Sigmoid colon (tissue), 7 donors: ENCODE data around the gene SYNJ2. TPM values are rescaled to one million over a fixed set of nuclear protein-coding genes. Genes with fewer than 3 reads are reported as not detected.

Experiments used
- DNase-seq: peaks from one replicate; pipeline ENCODE4 v3.0.0-alpha.2; 2019
- H3K27ac ChIP-seq, 4 donors: fragments of 200-600 bp; sonication (generic); one replicate each; pipeline ENCODE4 v1.5.1; 2016 to 2019; ENCODE audit warnings: mild to moderate bottlenecking in 1 of 4
- H3K27me3 ChIP-seq, 3 donors: fragments of 200-600 bp; sonication (generic); one replicate each; pipeline ENCODE4 v1.5.1; 2019; ENCODE audit warnings: mild to moderate bottlenecking in 1 of 3
- H3K36me3 ChIP-seq, 4 donors: fragments of 200-600 bp; sonication (generic); one replicate each; pipeline ENCODE4 v1.5.1; 2016 to 2019
- H3K4me1 ChIP-seq, 4 donors: fragments of 200-600 bp; sonication (generic); one replicate each; pipeline ENCODE4 v1.5.1; 2017 to 2019
- H3K4me3 ChIP-seq, 4 donors: fragments of 200-600 bp; sonication (generic); one replicate each; pipeline ENCODE4 v1.5.1; 2017 to 2019; ENCODE audit warnings: mild to moderate bottlenecking in 2 of 4, moderate library complexity in 1 of 4
- H3K9me3 ChIP-seq, 4 donors: fragments of 200-600 bp in 3 of 4; sonication (generic) in 3 of 4; one replicate each; pipeline versions ENCODE4 v1.5.1 to v1.6.1; 2013 to 2019
- CTCF ChIP-seq, 4 experiments: fragments of 450-650 bp in 3 of 4; fragments of 200-600 bp in 1 of 4; IDR thresholded peaks; one replicate each; pipeline ENCODE4 v1.5.1; 2016 to 2019; ENCODE audit warnings: antibody characterized with exemption in 4 of 4, mild to moderate bottlenecking in 3 of 4, moderate library complexity in 2 of 4
- EP300 ChIP-seq, 4 donors: sonication (generic); formaldehyde crosslinking; IDR thresholded peaks; one replicate each; pipeline ENCODE4 v1.6.1; 2017; ENCODE audit warnings: antibody characterized with exemption in 4 of 4
- POLR2A ChIP-seq, 2 donors: fragments of 450-650 bp; IDR thresholded peaks; one replicate each; pipeline ENCODE4 v1.6.1; 2016; ENCODE audit warnings: antibody characterized with exemption in 2 of 2, mild to moderate bottlenecking in 2 of 2, moderate library complexity in 2 of 2
- POLR2AphosphoS5 ChIP-seq, 4 donors: sonication (generic); formaldehyde crosslinking; IDR thresholded peaks; one replicate each; pipeline ENCODE4 v1.6.1; 2017; ENCODE audit warnings: antibody characterized with exemption in 4 of 4
- WGBS, 2 donors: extraction: QIAGEN DNeasy Blood & Tissue Kit; methylation state at CpG; one replicate each; pipeline ENCODE4 v1.1.7; 2013; 5-methylcytosine and 5-hydroxymethylcytosine counted together
- intact Hi-C: fragments of 100-400 bp; cut with DNase I; formaldehyde crosslinking; loops from one replicate; pipeline ENCODE4 v1.15.1; 2023
- polyA plus RNA-seq, 3 donors: library from polyadenylated mRNA; stranded (reverse); fragments of 200-250 nt; gene quantifications; one replicate each; pipeline ENCODE4 v1.2.3, GENCODE V29; 2013
- total RNA-seq, 4 donors: library from RNA; depleted of rRNA; stranded (reverse); fragments of >200 nt; gene quantifications; one replicate each; pipeline ENCODE4 v1.1.0, GENCODE V29; 2016
- donor health status: healthy with polysubstance abuse.
- donor health status: Bipolar disorder and iron deficiency.
- donor health status: healthy.

Gene SYNJ2
- total and polyA plus RNA-seq, 7 donors, result 8.7 to 22.9 (median 12.9) TPM

- Histone ChIP-seq H3K9me3 (no peaks in the 10 kb centered on the region), H3K36me3 (peaks cover 0 to 7% (median 0%) of the 10 kb centered on the region in 4 donors), H3K27ac (peak overlapping the region; percentile 61 to 85 (median 79)), H3K27me3 (no peaks in the 10 kb centered on the region), H3K4me1 (peaks cover 0 to 22% (median 19%) of the 10 kb centered on the region in 4 donors), H3K4me3 (no peak overlapping the region)
- 93 to 97% methylated on average over 8 of the region's 8 CpGs for WGBS, 2 donors
- intact Hi-C loops, result loop anchor here (5.0 kb wide), 1 partner anchor 37 kb away; the partner anchor contains the start of gene SYNJ2
- DNase-seq, result no peak
- no peak for TF ChIP-seq POLR2A (IDR thresholded peaks at IDR 0.05)
- no peak for TF ChIP-seq CTCF (IDR thresholded peaks at IDR 0.05)
Measured at GRCh38 chr6:158019416-158019815, 37.8 kb downstream of the SYNJ2 start.

- H3K9me3 ChIP-seq, result no peaks in the 10 kb centered on the region
- TF ChIP-seq POLR2AphosphoS5 (IDR thresholded peaks at IDR 0.05) (no peak), EP300 (IDR thresholded peaks at IDR 0.05) (no peak), CTCF (IDR thresholded peaks at IDR 0.05) (no peak), POLR2A (IDR thresholded peaks at IDR 0.05) (no peak)
- H3K4me3 ChIP-seq, result no peak overlapping the region
- WGBS, 2 donors, result 86 to 88% methylated on average over 6 of the region's 6 CpGs
- H3K27ac ChIP-seq, result peak overlapping the region in 3 of 4 donors; percentile 79 to 85 (median 79)
- peaks cover 0 to 22% (median 19%) of the 10 kb centered on the region in 4 donors for H3K4me1 ChIP-seq
- DNase-seq, result no peak
- intact Hi-C loops, result no loop called here
- H3K36me3 ChIP-seq, result peaks cover 0 to 7% (median 0%) of the 10 kb centered on the region in 4 donors
- H3K27me3 ChIP-seq, result no peaks in the 10 kb centered on the region
Measured at GRCh38 chr6:158020272-158020711, 38.6 kb downstream of the SYNJ2 start.

GRCh38 chr6:158020811-158021210 is 39.1 kb downstream of the SYNJ2 start:
- intact Hi-C loops, result no loop called here
- H3K4me1 ChIP-seq, result peaks cover 0 to 24% (median 21%) of the 10 kb centered on the region in 4 donors
- no peak for DNase-seq
- no peak overlapping the region for H3K4me3 ChIP-seq
- peak overlapping the region in 2 of 4 donors; percentile 79 to 85 for H3K27ac ChIP-seq
- H3K9me3 ChIP-seq, result no peaks in the 10 kb centered on the region
- peaks cover 0 to 7% (median 0%) of the 10 kb centered on the region in 4 donors for H3K36me3 ChIP-seq
- no peaks in the 10 kb centered on the region for H3K27me3 ChIP-seq
- no peak for TF ChIP-seq POLR2AphosphoS5 (IDR thresholded peaks at IDR 0.05)
- TF ChIP-seq EP300 (IDR thresholded peaks at IDR 0.05), result no peak
- TF ChIP-seq POLR2A (IDR thresholded peaks at IDR 0.05), result no peak
- WGBS, 2 donors, result 89% methylated on average over 2 of the region's 2 CpGs

- peaks cover 0 to 7% (median 0%) of the 10 kb centered on the region in 4 donors for H3K36me3 ChIP-seq
- H3K27me3 ChIP-seq, result no peaks in the 10 kb centered on the region
- peak overlapping the region in 2 of 4 donors; percentile 3 to 85 for H3K27ac ChIP-seq
- intact Hi-C loops, result no loop called here
- no peak overlapping the region for H3K4me3 ChIP-seq
- H3K9me3 ChIP-seq, result no peaks in the 10 kb centered on the region
- no peak for DNase-seq
- H3K4me1 ChIP-seq, result peaks cover 0 to 30% (median 26%) of the 10 kb centered on the region in 4 donors
- no peak for TF ChIP-seq POLR2A (IDR thresholded peaks at IDR 0.05)
- no peak for TF ChIP-seq CTCF (IDR thresholded peaks at IDR 0.05)
- TF ChIP-seq POLR2AphosphoS5 (IDR thresholded peaks at IDR 0.05), result no peak
- TF ChIP-seq EP300 (IDR thresholded peaks at IDR 0.05), result no peak
- WGBS, 2 donors, result 91 to 94% methylated on average over 4 of the region's 4 CpGs
Measured at GRCh38 chr6:158021376-158021775, 39.7 kb downstream of the SYNJ2 start.

GRCh38 chr6:158021814-158022748 is 40.4 kb downstream of the SYNJ2 start:
- TF ChIP-seq POLR2A (IDR thresholded peaks at IDR 0.05), result no peak
- TF ChIP-seq POLR2AphosphoS5 (IDR thresholded peaks at IDR 0.05), result no peak
- no peak for TF ChIP-seq EP300 (IDR thresholded peaks at IDR 0.05)
- TF ChIP-seq CTCF (IDR thresholded peaks at IDR 0.05), result no peak
- 94 to 96% methylated on average over 14 of the region's 14 CpGs for WGBS, 2 donors
- H3K9me3 ChIP-seq, result no peaks in the 10 kb centered on the region
- peak overlapping the region in 1 of 4 donors; percentile 85 for H3K27ac ChIP-seq
- intact Hi-C loops, result no loop called here
- peaks cover 0 to 7% (median 0%) of the 10 kb centered on the region in 4 donors for H3K36me3 ChIP-seq
- no peaks in the 10 kb centered on the region for H3K27me3 ChIP-seq
- DNase-seq, result no peak
- H3K4me1 ChIP-seq, result peaks cover 0 to 37% (median 33%) of the 10 kb centered on the region in 4 donors
- H3K4me3 ChIP-seq, result no peak overlapping the region
